Cerebellar cortex (tissue), 1 donor: ENCODE measurements around the gene PSMC1.

Experiments
- DNase-seq: peaks from one replicate; pipeline ENCODE4 v3.0.0-alpha.2; 2015; ENCODE audit warnings: low spot score

The PSMC1 gene

GRCh38 chr14:90302529-90303303, 46.4 kb downstream of the PSMC1 start:
- DNase-seq, result no peak

- no peak for DNase-seq
Measured at GRCh38 chr14:90303473-90303872, 47.1 kb downstream of the PSMC1 start.

GRCh38 chr14:90304502-90304901, 48.1 kb downstream of the PSMC1 start:
- DNase-seq, result no peak

GRCh38 chr14:90305176-90305601, 48.8 kb downstream of the PSMC1 start:
- DNase-seq, result no peak

GRCh38 chr14:90308561-90308960, 52.2 kb downstream of the PSMC1 start:
- no peak for DNase-seq

GRCh38 chr14:90317286-90317685, 60.9 kb downstream of the PSMC1 start:
- DNase-seq, result no peak

GRCh38 chr14:90318016-90318415, 61.7 kb downstream of the PSMC1 start:
- DNase-seq, result no peak

GRCh38 chr14:90319173-90319572, 62.8 kb downstream of the PSMC1 start:
- DNase-seq, result no peak

GRCh38 chr14:90319634-90320541, 63.5 kb downstream of the PSMC1 start:
- DNase-seq, result no peak

GRCh38 chr14:90321891-90322290, 65.5 kb downstream of the PSMC1 start:
- DNase-seq, result no peak
